Astrocyte (in vitro differentiated cells and primary cell): ENCODE measurements around the gene RNF39. TPM values are rescaled to one million over a fixed set of nuclear protein-coding genes. Genes with fewer than 3 reads are reported as not detected.
A peak's percentile ranks its signal among the peaks of the same experiment; 100 is the strongest.

Experiments used
- DNase-seq: peaks from one replicate; pipeline ENCODE4 v3.0.0-alpha.2; 2010; ENCODE audit warnings: low read depth
- FAIRE-seq: peaks from 2 replicates; lab custom pipeline; 2011; peaks lifted over from hg19 to GRCh38; lab: Jason Lieb, UNC
- H2AFZ ChIP-seq: 2 replicates; pipeline ENCODE4 v1.6.0; 2012; ENCODE audit warnings: low read depth, low read length, inconsistent platforms
- H3K27ac ChIP-seq: 2 replicates; pipeline ENCODE4 v1.5.1; 2011; ENCODE audit warnings: low read depth, low read length, inconsistent platforms
- H3K27me3 ChIP-seq: 2 replicates; pipeline ENCODE4 v1.6.0; 2011; ENCODE audit warnings: low read length, inconsistent platforms; ENCODE audit not compliant: insufficient read depth
- H3K36me3 ChIP-seq: 2 replicates; pipeline ENCODE4 v1.5.1; 2011; ENCODE audit warnings: low read length, inconsistent platforms; ENCODE audit not compliant: insufficient read depth
- H3K4me1 ChIP-seq: 2 replicates; pipeline ENCODE4 v1.5.1; 2011; ENCODE audit warnings: low read length, inconsistent platforms; ENCODE audit not compliant: insufficient read depth
- H3K4me2 ChIP-seq: 2 replicates; pipeline ENCODE4 v1.6.0; 2012; ENCODE audit warnings: low read length, inconsistent platforms
- H3K4me3 ChIP-seq: 2 replicates; pipeline ENCODE4 v1.5.1; 2011; ENCODE audit warnings: low read depth, mild to moderate bottlenecking, low read length, inconsistent platforms; ENCODE audit not compliant: insufficient read depth
- H3K79me2 ChIP-seq: 2 replicates; pipeline ENCODE4 v1.6.0; 2012; ENCODE audit warnings: mild to moderate bottlenecking, low read length, inconsistent platforms; ENCODE audit not compliant: insufficient read depth
- H3K9ac ChIP-seq: 2 replicates; pipeline ENCODE4 v1.6.0; 2012; ENCODE audit warnings: mild to moderate bottlenecking, low read length, inconsistent platforms
- H3K9me3 ChIP-seq: 2 replicates; pipeline ENCODE4 v1.5.1; 2012; ENCODE audit warnings: low read depth, mild to moderate bottlenecking, low read length, inconsistent platforms; ENCODE audit not compliant: insufficient read depth
- H4K20me1 ChIP-seq: 2 replicates; pipeline ENCODE4 v1.6.0; 2012; ENCODE audit warnings: low read length, inconsistent platforms; ENCODE audit not compliant: insufficient read depth
- H3K27ac Mint-ChIP-seq: one replicate; pipeline ENCODE4 v1.8.0; 2021; ENCODE audit warnings: mild to moderate bottlenecking, mixed read lengths; ENCODE audit not compliant: unreplicated experiment
- H3K27me3 Mint-ChIP-seq: one replicate; pipeline ENCODE4 v1.8.0; 2021; ENCODE audit warnings: low read depth, mixed read lengths; ENCODE audit not compliant: unreplicated experiment
- H3K36me3 Mint-ChIP-seq: one replicate; pipeline ENCODE4 v1.8.0; 2021; ENCODE audit warnings: low read depth, mixed read lengths; ENCODE audit not compliant: unreplicated experiment
- H3K4me1 Mint-ChIP-seq: one replicate; pipeline ENCODE4 v1.8.0; 2021; ENCODE audit warnings: low read depth, mixed read lengths; ENCODE audit not compliant: unreplicated experiment
- H3K4me3 Mint-ChIP-seq: one replicate; pipeline ENCODE4 v1.8.0; 2021; ENCODE audit warnings: mild to moderate bottlenecking, moderate library complexity, mixed read lengths; ENCODE audit not compliant: unreplicated experiment
- H3K9me3 Mint-ChIP-seq: one replicate; pipeline ENCODE4 v1.8.0; 2021; ENCODE audit warnings: mild to moderate bottlenecking, mixed read lengths; ENCODE audit not compliant: unreplicated experiment
- CTCF ChIP-seq: IDR thresholded peaks from 2 replicates; pipeline ENCODE4 v1.5.1; 2011; ENCODE audit warnings: low read depth, mild to moderate bottlenecking, inconsistent platforms, low read length, moderate library complexity; ENCODE audit not compliant: insufficient read depth
- EZH2 ChIP-seq: IDR thresholded peaks from 2 replicates; pipeline ENCODE4 v1.6.1; 2012; ENCODE audit warnings: mild to moderate bottlenecking, low read length, inconsistent platforms; ENCODE audit not compliant: insufficient read depth
- total RNA-seq: library from RNA; stranded (reverse); gene quantifications from 2 replicates; pipeline ENCODE4 v1.2.1, GENCODE V29; 2021

Gene RNF39
- total RNA-seq, 1 donor from 2014 or later = not detected

- H3K9me3 ChIP-seq = no peaks in the 10 kb centered on the region
- peak overlapping the region; percentile 41 for H2AFZ ChIP-seq
- Mint-ChIP-seq H3K4me3 (peak overlapping the region; percentile 51), H3K27me3 (peaks cover 84% of the 10 kb centered on the region), H3K27ac (peak overlapping the region; percentile 70), H3K4me1 (peaks cover 12% of the 10 kb centered on the region), H3K36me3 (peaks cover 20% of the 10 kb centered on the region), H3K9me3 (peaks cover 8% of the 10 kb centered on the region)
- H3K9ac ChIP-seq = no peak overlapping the region
- peak overlapping the region; percentile 74 for H3K4me2 ChIP-seq
- peaks cover 81% of the 10 kb centered on the region for H3K27me3 ChIP-seq
- peaks cover 10% of the 10 kb centered on the region for H3K4me1 ChIP-seq
- H3K36me3 ChIP-seq = no peaks in the 10 kb centered on the region
- FAIRE-seq = no peak
- TF ChIP-seq EZH2 (no peak), CTCF (peak; percentile 4)
- no peak overlapping the region for H3K27ac ChIP-seq
- no peak for DNase-seq
- no peaks in the 10 kb centered on the region for H3K79me2 ChIP-seq
- H4K20me1 ChIP-seq = peaks cover 6% of the 10 kb centered on the region
- no peak overlapping the region for H3K4me3 ChIP-seq
Observed at GRCh38 chr6:30075790-30076732, 492 bp upstream of the RNF39 start.

GRCh38 chr6:30074331-30075093, 1.1 kb downstream of the RNF39 start:
- peak overlapping the region; percentile 74 for H3K4me2 ChIP-seq

More at GRCh38 chr6:30074331-30075093, 1.1 kb downstream of the RNF39 start:
- H2AFZ ChIP-seq = peak overlapping the region; percentile 41
- Mint-ChIP-seq H3K36me3 (peaks cover 30% of the 10 kb centered on the region), H3K9me3 (peaks cover 11% of the 10 kb centered on the region), H3K27ac (peak overlapping the region; percentile 9), H3K27me3 (peaks cover 89% of the 10 kb centered on the region), H3K4me1 (peaks cover 16% of the 10 kb centered on the region), H3K4me3 (peak overlapping the region; percentile 76)
- no peak for DNase-seq
- no peak overlapping the region for H3K27ac ChIP-seq
- peaks cover 11% of the 10 kb centered on the region for H4K20me1 ChIP-seq
- H3K27me3 ChIP-seq = peaks cover 79% of the 10 kb centered on the region
- H3K9me3 ChIP-seq = no peaks in the 10 kb centered on the region
- no peaks in the 10 kb centered on the region for H3K79me2 ChIP-seq
- FAIRE-seq = no peak
- no peak overlapping the region for H3K9ac ChIP-seq
- peak overlapping the region; percentile 3 for H3K4me3 ChIP-seq
- H3K4me1 ChIP-seq = peaks cover 10% of the 10 kb centered on the region
- peak; percentile 91 for TF ChIP-seq EZH2
- no peak for TF ChIP-seq CTCF
- no peaks in the 10 kb centered on the region for H3K36me3 ChIP-seq
